HG03558 (cell line): ENCODE measurements around the gene RFT1.

ENCODE experiments used
- ATAC-seq: cut with Tn5 transposase; IDR thresholded peaks from one replicate; pipeline ENCODE4 v1.9.1; 2021; ENCODE audit warnings: moderate number of reproducible peaks; ENCODE audit not compliant: unreplicated experiment; ENCODE audit errors: extremely low read depth

RFT1 gene, protein sequence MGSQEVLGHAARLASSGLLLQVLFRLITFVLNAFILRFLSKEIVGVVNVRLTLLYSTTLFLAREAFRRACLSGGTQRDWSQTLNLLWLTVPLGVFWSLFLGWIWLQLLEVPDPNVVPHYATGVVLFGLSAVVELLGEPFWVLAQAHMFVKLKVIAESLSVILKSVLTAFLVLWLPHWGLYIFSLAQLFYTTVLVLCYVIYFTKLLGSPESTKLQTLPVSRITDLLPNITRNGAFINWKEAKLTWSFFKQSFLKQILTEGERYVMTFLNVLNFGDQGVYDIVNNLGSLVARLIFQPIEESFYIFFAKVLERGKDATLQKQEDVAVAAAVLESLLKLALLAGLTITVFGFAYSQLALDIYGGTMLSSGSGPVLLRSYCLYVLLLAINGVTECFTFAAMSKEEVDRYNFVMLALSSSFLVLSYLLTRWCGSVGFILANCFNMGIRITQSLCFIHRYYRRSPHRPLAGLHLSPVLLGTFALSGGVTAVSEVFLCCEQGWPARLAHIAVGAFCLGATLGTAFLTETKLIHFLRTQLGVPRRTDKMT

DNA sequence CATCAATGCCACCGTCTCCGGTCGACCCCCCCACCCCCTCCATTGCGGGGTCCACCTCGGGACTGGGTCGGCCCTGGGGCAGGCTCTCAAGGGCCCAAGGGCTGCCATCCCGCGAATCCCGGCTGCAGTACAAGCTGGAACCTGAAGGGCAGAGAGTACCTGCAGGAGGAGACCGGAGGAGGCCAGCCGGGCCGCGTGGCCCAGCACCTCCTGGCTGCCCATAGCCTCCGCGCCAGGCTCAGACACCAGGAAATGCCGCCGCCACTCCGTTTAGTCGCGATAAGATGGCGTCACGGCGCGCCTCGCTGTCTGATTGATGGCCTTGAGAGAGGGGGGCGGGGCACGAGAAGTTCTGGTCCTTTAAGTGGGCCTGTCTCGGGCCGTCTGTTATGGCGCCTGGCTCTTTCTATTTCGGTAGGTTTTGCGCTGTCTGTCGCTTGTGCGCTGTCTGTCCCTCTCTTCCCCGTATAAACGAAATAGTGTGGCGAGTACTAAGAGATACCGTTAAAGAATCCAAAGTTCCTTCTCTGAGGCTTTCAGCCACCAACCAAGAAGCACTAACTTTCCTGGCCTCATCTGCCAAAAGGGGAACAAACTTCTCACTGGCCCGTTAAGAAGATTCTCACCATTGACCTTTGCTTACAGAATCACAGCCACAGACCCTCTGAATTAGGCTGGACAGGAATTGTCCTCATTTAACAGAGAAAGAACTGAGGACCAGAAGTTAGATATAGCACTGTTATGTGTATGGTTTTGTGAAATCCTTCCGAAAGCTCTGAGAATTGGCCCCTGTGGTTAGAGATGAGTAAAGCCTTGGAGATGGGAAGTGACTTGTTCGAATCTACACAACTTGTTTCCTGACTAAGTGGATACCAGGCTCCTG is at the start of gene RFT1:
Gene RFT1, minus strand, starts transcription at position 257 of the 883 bp plus-strand sequence. Its CDS starts 35 bp downstream, at position 222.
- no peak for ATAC-seq

DNA sequence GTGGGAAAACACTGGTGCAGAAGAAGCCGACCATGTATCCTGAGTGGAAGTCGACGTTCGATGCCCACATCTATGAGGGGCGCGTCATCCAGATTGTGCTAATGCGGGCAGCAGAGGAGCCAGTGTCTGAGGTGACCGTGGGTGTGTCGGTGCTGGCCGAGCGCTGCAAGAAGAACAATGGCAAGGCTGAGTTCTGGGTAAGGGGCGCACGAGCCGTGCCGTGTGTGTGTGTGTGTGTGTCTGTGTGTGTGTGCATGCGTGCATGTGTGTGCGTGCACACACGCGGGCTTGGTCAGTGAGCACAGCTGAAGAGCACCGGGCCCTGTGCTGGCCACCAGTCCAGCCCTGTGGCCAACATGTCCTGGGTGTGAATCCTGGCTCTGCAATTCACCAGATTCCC is 49.3 kb upstream of the RFT1 start:
- no peak for ATAC-seq

DNA sequence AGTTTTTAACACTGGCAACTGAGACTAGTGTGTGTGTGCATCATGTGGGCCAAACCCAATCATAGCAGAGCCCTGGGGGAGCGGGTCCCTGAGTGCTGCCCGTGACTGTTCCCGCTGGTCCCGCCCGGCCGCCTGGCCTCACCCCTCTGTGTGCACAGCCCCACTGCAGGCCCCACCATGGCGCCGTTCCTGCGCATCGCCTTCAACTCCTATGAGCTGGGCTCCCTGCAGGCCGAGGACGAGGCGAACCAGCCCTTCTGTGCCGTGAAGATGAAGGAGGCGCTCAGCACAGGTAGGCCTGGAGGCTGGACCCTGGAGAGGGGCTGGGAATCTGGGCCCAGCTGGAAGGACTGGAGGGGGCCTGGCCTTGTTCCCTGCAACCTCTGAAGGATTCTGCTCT is 48.0 kb upstream of the RFT1 start:
- ATAC-seq: no peak

DNA sequence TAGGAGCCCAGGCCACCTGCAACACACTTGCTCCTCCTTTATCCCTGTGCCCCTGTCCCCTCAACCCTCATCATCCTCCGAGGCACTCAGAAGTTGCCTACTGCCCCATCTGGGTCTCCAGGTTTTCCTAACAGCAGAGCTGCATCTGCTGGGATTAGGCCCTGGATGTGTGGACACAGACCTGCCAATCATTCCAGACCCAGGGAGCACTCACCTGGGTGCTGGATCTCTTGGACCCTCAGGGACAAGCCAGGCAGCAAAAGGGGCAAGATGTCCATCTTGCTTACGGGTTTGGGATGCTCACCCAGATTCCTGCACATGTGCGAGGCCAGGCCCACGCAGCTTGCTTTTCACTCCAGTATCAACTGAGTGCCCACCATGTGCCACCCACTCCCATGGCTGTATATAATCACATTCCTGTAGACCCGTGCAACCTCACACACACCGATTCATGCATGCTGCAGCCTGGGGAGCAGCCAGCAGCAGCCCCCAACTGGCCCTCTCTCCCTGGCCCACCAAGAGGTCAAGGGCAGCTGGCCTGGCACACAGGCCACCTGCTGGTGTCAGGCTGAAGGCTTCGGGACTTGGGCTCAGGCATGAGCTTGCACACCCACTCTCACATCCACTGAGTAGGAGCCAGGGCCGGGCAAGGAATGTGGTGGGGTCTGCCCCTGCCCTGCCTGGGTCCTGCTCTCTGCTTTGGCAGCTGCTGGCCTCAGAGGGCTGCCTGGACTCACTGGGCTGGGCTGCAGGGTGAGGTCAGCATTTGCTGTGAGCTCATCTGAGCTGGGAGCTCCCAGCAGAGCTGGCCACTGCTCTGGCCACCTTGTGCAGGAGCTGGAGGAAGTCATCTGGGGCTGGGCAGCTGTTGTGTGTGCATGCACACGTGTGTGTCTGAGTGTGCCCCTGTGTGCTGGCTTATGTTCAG is 45.6 kb upstream of the RFT1 start:
- no peak for ATAC-seq

DNA sequence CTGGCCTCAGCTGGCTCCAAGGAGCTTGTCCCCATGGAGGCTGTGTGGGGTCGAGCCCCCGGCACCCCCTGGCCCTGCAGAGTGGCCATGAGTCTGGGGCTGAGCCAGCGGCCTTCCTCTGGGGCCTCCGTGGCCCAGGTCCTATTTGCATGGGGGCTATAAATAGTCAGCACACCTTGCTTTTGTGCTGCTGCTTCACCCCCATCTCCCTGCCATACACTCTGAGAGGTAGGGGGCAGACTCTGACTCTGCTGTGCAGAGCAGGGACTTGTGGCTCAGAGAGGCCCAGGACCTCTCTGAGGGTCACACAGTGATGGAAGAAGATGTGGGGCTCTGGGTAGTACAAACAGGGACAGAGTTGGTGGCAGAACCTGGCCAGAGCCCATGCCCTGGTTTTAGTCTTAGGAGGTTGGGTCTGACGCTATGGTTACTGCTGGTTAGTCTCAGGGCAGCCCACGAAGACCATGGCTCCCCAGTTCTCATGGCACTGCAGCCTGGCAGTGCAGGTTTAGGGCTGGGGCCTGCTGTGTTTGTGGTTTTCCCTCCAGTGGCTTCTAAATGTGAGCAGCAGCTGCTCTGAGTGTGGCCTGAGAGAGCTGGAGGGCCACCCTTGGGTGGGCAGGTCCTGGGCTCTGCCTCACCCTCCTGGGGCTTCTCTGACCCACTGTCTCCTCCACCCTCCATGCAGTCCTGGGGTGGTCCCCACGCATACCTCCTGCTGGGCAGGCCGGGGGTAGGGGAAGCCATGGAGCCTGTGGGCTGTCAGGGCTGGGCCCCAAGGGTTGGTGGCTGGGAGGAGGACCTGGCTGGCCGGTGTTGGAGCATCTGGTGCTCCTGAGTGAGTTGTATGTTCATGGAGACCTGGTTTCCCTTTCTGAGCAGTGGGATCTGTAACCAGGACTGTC is 44.4 kb upstream of the RFT1 start:
- ATAC-seq: no peak

DNA sequence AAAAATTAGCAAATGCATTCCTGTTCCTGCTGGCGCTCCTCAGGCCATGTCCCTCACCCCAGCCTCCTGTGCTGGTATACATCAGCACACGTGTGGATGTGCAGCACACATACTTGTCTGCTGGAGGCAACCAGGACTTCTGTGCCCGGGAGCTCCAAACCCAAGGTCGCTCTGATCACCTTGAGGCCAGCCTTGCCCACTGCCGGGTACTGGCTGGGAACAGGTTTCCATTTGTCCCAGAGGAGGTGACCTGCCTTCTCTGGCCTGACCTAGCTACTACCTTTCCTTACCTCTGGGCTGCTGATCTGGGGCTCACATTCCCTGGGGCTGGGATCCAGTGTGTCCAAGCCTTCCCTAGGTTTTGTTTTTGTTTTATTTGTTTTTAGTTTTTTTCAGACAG is 42.9 kb upstream of the RFT1 start:
- no peak for ATAC-seq

DNA sequence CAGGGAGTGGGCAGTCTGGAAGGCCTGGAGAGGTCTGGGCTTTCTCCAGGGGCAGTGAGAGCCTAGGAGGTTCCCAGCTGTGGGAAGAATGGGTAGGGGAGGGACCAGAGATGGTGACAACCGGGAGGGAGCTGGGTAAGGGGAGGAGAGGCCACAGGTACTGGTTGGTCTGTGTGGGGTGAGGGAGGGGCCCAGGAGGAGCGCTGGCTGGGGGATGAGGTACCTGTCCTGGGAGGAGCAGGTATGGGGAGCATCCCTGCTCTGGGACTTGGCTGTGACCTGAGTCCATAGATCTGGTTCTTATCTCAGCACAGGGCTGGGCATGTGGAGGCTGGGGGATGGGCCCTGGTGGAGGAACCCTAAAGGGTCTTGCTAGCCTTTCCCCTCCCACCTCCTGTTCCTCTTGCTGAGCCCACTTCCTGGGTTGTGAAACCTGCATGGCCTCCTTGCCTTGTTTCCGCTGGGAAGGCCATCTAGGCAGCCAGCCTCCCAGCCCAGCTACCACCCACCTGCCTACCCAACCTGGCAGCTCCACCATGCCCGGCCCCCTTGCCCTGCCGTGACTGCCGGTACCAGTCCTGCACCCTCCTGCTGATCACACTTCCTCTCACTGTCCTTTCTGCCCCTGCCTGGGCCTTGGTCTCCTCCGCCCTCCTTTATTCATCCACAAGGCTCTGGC is 41.7 kb upstream of the RFT1 start:
- ATAC-seq: no peak

DNA sequence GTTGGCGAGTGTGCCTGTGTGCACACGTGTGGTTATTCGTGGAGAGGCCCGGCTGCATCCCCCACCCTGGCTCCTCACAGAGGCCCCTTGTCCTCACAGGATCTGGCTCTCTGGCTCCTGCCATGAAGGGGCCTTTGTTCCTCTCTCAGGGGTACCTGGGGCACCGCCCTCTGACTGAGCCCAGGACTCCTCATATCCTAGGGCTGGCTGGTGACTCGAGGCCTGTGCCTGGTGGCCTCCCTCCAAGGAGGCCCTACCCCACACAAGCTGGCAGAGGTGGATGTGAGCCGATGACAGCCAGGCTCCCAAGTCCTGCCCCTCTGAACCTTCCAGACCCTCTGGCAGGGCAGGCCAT is 40.8 kb upstream of the RFT1 start:
- ATAC-seq: no peak

DNA sequence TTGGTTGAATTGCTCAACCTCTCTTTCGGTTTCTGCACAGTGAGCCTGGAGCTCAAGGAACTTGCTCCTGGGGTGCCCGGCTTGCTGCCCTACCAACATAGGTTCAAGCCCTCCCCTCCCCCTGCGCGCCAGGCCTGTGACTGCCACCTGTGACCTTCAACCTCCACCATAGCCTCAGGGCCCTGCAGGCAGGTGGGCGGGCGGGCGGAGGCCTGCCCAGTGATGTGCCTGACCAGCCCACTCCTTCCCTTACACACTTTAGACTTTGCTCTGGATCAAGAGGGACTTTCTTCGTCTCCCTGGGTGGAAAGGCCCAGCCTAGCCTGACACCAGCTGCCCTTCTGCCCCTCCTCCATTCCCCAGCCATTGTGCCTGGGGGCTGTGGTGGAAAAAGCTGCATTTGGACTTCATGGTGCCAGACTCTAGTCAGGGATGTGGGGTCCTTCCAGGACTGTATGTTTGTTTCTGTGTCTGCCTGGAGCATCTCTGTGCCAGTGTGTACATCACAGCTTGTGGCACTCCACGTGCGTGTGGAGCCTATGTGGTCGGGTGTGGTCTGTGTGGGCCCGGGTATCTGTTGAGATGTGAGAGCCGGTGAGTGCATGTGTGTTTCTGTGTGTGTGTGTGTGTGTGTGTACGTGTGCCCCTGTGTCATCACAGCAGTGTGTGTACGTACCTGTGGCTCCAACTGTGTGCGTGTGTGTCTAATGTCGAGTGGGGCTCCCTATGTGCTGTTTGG is 40.3 kb upstream of the RFT1 start:
- ATAC-seq: no peak

DNA sequence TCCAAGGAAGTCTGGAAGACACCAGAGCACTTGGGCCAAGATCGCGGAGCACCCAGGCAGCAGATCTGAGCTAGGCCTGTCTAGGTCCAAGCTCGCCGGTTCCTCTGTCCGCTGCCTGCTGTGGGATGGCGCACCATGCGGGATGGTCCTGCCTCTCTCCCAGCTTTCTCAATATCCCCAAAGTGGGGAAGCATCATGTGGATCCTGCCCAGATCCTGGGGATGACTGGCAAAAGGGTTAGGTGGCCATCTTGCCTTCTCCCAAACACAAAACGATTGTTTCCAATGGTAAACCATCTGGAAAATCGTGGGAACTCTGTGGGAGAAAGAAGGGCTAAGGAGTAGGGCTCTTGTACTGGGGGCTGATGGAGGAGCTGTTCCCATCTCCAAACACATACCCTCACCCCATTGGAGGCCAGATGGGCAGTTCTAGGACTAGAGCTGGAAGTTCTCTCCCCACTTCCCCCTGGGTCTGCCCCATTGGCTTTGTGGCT is 39.6 kb upstream of the RFT1 start:
- ATAC-seq: no peak

DNA sequence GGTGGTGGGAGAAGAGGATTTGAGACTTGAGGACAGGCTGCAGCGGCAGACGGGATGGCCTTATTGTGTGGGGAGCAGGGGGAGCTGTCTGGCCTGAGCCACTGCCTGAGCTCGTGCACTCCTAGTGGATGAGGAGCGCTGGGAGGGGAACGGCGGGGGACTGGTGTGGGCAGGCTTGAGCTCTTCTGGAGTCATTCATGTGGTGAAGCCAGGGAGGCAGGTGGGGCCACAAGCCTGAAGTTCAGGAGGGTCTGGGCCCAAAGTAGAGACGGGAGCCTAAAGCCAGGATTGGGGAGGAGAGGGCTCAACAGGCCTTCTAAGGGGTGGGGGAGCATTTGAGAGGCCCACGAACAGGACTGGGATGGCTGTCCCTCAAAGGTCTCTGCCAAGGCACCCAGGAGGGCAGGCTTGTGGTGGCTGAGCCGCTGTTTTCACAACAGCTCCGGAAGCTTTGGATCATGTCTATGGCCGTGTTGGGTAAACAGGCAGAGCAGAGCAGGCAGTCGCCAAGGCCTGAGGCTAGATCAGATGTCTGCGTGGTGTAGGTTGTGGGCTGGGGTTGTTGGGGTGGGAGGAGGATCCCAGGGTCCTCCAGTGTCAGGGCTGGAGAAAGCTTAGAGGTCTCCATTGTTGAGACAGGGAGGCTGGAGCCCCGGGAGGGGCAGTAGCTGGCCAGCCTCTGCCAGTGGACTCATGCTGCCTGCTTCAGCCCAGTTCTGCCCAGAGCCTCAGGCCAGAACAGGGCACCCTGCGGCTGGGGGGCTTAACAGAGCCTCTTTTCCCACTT is 39.0 kb upstream of the RFT1 start:
- no peak for ATAC-seq

DNA sequence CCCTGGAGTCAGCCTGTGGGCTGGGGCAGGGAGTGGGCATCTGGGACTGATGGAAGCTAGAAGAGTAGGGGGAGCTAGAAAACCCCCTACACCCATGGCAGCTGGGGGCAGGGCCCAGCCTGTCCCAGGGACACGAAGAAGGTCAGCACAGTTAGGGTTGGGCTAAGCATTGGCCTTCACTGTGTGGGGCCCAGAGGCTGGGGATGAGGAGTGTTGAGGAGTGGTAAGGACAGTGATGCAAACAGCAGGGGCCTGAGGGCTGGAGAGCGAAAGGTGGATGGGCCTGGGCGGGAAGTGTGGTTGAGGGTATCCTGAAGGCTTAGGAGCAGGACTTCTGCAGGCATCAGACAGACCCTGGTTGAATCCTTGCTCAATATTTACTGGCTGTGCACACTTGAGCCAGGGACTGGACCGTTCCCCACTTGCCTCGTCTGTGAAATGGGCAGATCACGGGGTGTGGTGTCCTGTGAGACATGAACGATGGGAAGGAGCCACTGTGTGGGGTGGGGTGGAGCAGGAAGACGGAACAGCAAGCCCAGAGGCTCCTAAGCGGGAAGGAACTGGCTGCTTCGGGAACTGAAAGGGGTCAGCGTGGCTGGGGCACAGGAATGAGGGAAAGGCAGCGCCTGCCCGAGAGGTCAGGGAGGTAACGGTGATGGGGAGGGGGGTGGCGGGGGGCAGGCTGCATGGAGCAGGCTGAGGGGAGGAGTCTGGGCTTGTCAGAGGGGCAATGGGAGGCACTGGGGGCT is 38.1 kb upstream of the RFT1 start:
- no peak for ATAC-seq

DNA sequence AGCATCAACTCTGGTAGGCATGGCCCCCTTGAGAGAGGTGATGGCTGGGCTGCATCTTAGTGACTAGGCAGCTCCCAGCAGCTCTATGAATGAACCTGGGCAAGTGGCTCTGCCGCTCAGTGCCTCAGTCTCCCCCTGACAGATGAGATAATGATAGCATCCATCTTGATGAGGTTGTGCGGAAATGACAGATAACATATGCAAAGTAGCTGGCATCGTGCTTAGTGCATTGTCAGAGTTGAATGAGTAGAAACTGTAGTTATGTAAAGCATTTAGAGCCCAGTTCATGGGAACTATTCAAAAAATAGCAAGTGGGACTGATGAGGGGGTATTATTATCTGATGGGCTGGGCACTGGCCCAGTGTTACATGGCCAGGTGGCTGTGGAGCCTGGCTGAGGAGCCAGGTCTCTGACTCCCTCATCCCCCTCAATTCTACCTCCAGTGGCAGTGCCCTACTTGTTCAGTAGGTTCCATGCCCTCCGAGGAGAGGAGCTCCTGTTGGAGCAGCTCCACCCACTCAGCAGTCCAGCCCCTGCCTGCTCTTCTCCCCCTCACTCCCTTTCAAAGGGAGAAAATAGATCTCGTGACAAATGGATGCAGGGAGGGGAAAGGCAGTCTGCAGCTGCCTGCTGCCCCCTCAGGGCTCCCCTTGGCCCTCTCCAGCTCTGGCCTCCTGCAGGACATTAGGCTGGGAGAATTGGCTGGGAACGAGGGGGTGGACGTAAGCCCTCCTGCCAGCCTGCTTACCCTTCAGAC is 37.4 kb upstream of the RFT1 start:
- no peak for ATAC-seq

DNA sequence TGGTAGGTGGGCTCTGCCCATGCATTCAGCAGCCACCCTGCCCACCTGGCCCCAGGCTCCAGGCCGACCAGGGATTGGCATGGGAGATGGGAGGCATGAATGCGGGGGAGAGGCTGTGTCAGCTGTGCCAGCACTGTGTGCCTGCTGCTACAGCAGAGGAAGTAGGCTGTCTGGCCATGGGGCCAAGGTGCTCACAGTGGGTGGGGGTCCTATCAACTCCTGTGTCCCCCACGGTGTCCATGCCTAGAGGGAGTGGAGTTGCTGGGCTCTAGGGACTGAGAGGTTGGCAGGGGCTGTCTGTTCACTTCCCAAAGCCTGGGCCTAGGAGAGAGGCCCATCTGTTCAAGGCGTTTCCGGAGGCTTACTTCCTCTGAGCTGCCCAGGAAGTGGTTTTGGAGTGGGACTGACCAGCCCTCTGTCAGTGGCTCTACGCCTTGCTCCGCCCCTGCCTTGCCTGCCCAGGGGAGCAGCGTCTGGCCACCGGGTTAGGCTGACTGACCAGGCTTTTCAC is 36.6 kb upstream of the RFT1 start:
- no peak for ATAC-seq

DNA sequence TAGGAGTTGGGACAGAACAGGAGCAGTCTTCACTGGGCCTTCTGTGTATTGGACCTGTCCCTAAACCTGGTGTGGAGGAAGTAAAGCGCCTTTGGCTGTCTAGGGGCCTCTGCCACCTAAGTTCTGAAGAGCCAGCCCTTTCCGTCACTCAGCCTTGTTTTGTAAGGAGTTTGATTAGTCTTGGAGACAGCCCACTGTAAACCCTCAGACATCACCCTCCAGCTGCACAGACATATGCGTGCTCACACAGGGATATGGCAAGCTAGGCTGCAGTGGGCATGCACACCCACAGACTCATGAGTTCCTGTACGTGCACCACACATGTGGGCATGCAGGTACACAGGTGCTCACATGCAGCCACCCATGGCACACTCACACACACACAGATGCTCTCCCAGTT is 36.0 kb upstream of the RFT1 start:
- ATAC-seq: no peak
